B cell (primary cell): ENCODE results near the gene WFDC1. TPM values are rescaled to one million over a fixed set of nuclear protein-coding genes. Genes with fewer than 3 reads are reported as not detected.
A peak's percentile ranks its signal among the peaks of the same experiment; 100 is the strongest.

ENCODE experiments used
- ATAC-seq: fragments of 200-7000 bp; cut with Tn5 transposase; one replicate; pipeline ENCODE4 v1.10.0; 2021; ENCODE audit warnings: low read depth, mild to moderate bottlenecking, moderate number of reproducible peaks, moderate library complexity
- CTCF ChIA-PET: fragments of 350-600 bp; sonication (Branson Sonifier 250); formaldehyde crosslinking; loops from one replicate; lab custom pipeline; 2021; ENCODE audit warnings: antibody characterized with exemption, inconsistent platforms; lab: Charles Lee
- POLR2A ChIA-PET: fragments of 350-600 bp; sonication (Branson Sonifier 250); formaldehyde crosslinking; loops from one replicate; lab custom pipeline; 2021; ENCODE audit warnings: antibody characterized with exemption; lab: Charles Lee
- DNase-seq: peaks from one replicate; pipeline ENCODE4 v3.0.0; 2013
- H2AFZ ChIP-seq: 2 replicates; pipeline ENCODE4 v1.6.1; 2012; ENCODE audit warnings: mild to moderate bottlenecking, low read depth, low read length; ENCODE audit not compliant: insufficient read depth, poor library complexity, severe bottlenecking
- H3K27ac ChIP-seq, 2 donors: 1 replicate in 1 of 2; 2 replicates in 1 of 2; pipeline ENCODE4 v1.5.1; 2012 to 2013; ENCODE audit warnings: low read length in 2 of 2, mild to moderate bottlenecking in 2 of 2, moderate library complexity in 1 of 2
- H3K27me3 ChIP-seq, 4 experiments: fragments of 200-600 bp in 1 of 4; sonication (generic) in 1 of 4; replicated peaks in 1 of 4; 1 replicate in 2 of 4; 2 replicates in 2 of 4; pipeline versions ENCODE4 v1.6.1 to v1.7.0; 2013 to 2016; ENCODE audit warnings: low read length in 3 of 4, mild to moderate bottlenecking in 2 of 4, mixed read lengths in 1 of 4, moderate library complexity in 1 of 4; ENCODE audit not compliant: insufficient read depth in 4 of 4, control insufficient read depth in 3 of 4; ENCODE audit errors: control extremely low read depth in 1 of 4
- H3K36me3 ChIP-seq, 2 experiments: replicated peaks in 1 of 2; 1 replicate in 1 of 2; 2 replicates in 1 of 2; pipeline versions ENCODE4 v1.6.1 to v1.7.1; 2013; ENCODE audit warnings: low read length in 1 of 2; ENCODE audit not compliant: insufficient read depth in 2 of 2, control insufficient read depth in 1 of 2; ENCODE audit errors: control extremely low read depth in 1 of 2, extremely low read depth in 1 of 2
- H3K4me1 ChIP-seq, 2 donors: fragments of 200-600 bp in 1 of 2; sonication (generic) in 1 of 2; 1 replicate in 1 of 2; 2 replicates in 1 of 2; pipeline versions ENCODE4 v1.5.1 to v1.6.1; 2013 to 2017; ENCODE audit warnings: low read length in 2 of 2; ENCODE audit not compliant: control insufficient read depth in 2 of 2, insufficient read depth in 2 of 2
- H3K4me2 ChIP-seq: replicated peaks from 2 replicates; pipeline ENCODE3; 2012; ENCODE audit warnings: mild to moderate bottlenecking, low read depth, low read length; ENCODE audit not compliant: poor library complexity, severe bottlenecking
- H3K4me3 ChIP-seq, 5 experiments: fragments of 200-600 bp in 1 of 5; sonication (generic) in 1 of 5; 1 replicate in 3 of 5; 2 replicates in 2 of 5; pipeline versions ENCODE4 v1.5.1 to v1.7.0; 2011 to 2016; ENCODE audit warnings: low read length in 4 of 5, mild to moderate bottlenecking in 4 of 5, low read depth in 2 of 5, control low read depth in 1 of 5, moderate library complexity in 1 of 5; ENCODE audit not compliant: insufficient read depth in 1 of 5; ENCODE audit errors: control extremely low read depth in 1 of 5, extremely low read depth in 1 of 5
- H3K79me2 ChIP-seq: fragments of 200-600 bp; sonication (generic); one replicate; pipeline ENCODE4 v1.6.0; 2016; ENCODE audit warnings: low read length; ENCODE audit not compliant: control insufficient read depth, insufficient read depth
- H3K9ac ChIP-seq: fragments of 200-600 bp; sonication (generic); 2 replicates; pipeline ENCODE4 v1.6.1; 2017; ENCODE audit warnings: mild to moderate bottlenecking, low read length, moderate library complexity
- H3K9me3 ChIP-seq, 3 donors: one replicate each; pipeline versions ENCODE4 v1.6.1 to v1.7.1; 2013; ENCODE audit warnings: low read length in 2 of 3; ENCODE audit not compliant: control insufficient read depth in 2 of 3, insufficient read depth in 1 of 3; ENCODE audit errors: control extremely low read depth in 1 of 3
- H4K20me1 ChIP-seq: 2 replicates; pipeline ENCODE4 v1.6.0; 2012; ENCODE audit warnings: mild to moderate bottlenecking, low read length; ENCODE audit not compliant: insufficient read depth, control insufficient read depth, poor library complexity, severe bottlenecking
- H3K27ac Mint-ChIP-seq: one replicate; pipeline ENCODE4 v1.8.0; 2021; ENCODE audit warnings: mixed read lengths
- H3K27me3 Mint-ChIP-seq: one replicate; pipeline ENCODE4 v1.8.0; 2021; ENCODE audit warnings: mixed read lengths
- H3K4me1 Mint-ChIP-seq: one replicate; pipeline ENCODE4 v1.8.0; 2021; ENCODE audit warnings: mixed read lengths
- H3K4me3 Mint-ChIP-seq: one replicate; pipeline ENCODE4 v1.8.0; 2021; ENCODE audit warnings: mixed read lengths
- H3K9me3 Mint-ChIP-seq: one replicate; pipeline ENCODE4 v1.8.0; 2022; ENCODE audit warnings: mixed read lengths; ENCODE audit not compliant: insufficient read depth
- EZH2 ChIP-seq: IDR thresholded peaks from 2 replicates; pipeline ENCODE4 v1.6.1; 2012; ENCODE audit warnings: borderline replicate concordance, low read depth, mild to moderate bottlenecking, moderate library complexity, low read length; ENCODE audit not compliant: insufficient read depth, poor library complexity, severe bottlenecking
- WGBS: methylation state at CpG from one replicate; pipeline ENCODE4 v1.1.5; 2013; ENCODE audit warnings: missing lambda C conversion rate; ENCODE audit not compliant: insufficient coverage; 5-methylcytosine and 5-hydroxymethylcytosine counted together
- intact Hi-C: fragments of 100-400 bp; cut with micrococcal nuclease; formaldehyde crosslinking; loops from one replicate; pipeline ENCODE4 v1.10.0; 2022
- polyA plus RNA-seq: library from polyadenylated mRNA; depleted of rRNA; stranded (reverse); fragments of >200 nt; gene quantifications from 2 replicates; pipeline ENCODE4 v1.2.3, GENCODE V29; 2012
- total RNA-seq, 2 donors: library from RNA; stranded (reverse); fragments of 120-200 nt in 1 of 2; gene quantifications; 1 replicate in 1 of 2; 2 replicates in 1 of 2; pipeline versions ENCODE4 v1.2.3 to v1.2.4, GENCODE V29; 2013 to 2022
- TF ChIP-seq, protein P1 (sequence below): fragments of 200-600 bp; IDR thresholded peaks from one replicate; pipeline ENCODE4 v1.8.0; 2022; ENCODE audit warnings: antibody characterized with exemption, mild to moderate bottlenecking

WFDC1 gene
- total and polyA plus RNA-seq, 2 donors (not counting 1 experiment from before 2014, with no cell fraction given) = not detected

DNA sequence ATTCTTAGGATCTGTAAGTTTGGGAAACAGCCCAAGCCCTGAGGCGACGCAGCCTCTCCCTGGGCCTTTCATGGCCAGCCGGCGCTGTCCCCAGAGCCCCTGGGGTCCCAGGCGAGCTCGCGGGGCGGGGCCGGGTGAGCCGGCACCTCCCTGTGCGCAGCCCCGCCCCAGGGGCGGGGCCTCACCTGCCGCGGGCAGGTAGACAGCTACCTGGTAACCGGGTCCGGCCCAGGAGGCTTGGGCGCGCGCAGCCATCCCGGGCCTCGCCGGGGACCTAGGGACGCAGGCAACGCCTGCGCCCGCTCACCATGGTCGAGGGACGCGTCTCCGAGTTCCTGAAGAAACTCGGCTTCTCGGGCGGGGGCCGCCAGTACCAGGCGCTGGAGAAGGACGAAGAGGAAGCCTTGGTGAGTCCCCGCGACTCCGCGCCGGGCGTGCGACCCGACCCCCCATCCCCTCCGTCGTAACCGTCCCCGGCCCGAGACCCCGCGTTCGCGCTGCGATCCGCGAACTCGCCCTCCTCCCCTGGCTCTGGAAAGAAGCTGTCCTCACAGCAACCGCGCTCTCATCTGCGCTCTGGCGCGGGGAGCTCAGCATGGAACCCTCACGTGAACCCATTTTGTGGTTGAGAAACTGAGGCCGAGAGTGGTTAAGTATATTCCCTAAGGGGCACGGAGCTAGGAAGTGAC, 73.8 kb downstream of the WFDC1 start, which contains the start of gene ATP2C2:
ATP2C2 (plus strand) TSS at position 231 of the 689 bp plus-strand sequence; CDS start at position 309, 78 bp downstream.
- Histone ChIP-seq H3K36me3 (no peaks in the 10 kb centered on the region), H3K79me2 (no peaks in the 10 kb centered on the region), H3K27me3 (peaks cover 0 to 36% (median 2%) of the 10 kb centered on the region in 4 experiments), H3K9me3 (no peaks in the 10 kb centered on the region), H2AFZ (peak within 1 kb of the TSS; percentile 27), H4K20me1 (no peaks in the 10 kb centered on the region), H3K4me2 (peak within 1 kb of the TSS; percentile 30), H3K4me3 (no peak within 1 kb of the TSS), H3K27ac (no peak within 1 kb of the TSS), H3K4me1 (no peaks in the 10 kb centered on the region), H3K9ac (no peak within 1 kb of the TSS)
- 8% methylated on average over 66 of the region's 66 CpGs for WGBS
- peaks cover 48% of the 10 kb centered on the region for H3K27me3 Mint-ChIP-seq
- ATAC-seq (no peak), DNase-seq (no peak)
- no peaks in the 10 kb centered on the region for H3K9me3 Mint-ChIP-seq
- H3K4me1 Mint-ChIP-seq = peaks cover 5% of the 10 kb centered on the region
- TF ChIP-seq EZH2 = no peak
- TF ChIP-seq, protein P1, sequence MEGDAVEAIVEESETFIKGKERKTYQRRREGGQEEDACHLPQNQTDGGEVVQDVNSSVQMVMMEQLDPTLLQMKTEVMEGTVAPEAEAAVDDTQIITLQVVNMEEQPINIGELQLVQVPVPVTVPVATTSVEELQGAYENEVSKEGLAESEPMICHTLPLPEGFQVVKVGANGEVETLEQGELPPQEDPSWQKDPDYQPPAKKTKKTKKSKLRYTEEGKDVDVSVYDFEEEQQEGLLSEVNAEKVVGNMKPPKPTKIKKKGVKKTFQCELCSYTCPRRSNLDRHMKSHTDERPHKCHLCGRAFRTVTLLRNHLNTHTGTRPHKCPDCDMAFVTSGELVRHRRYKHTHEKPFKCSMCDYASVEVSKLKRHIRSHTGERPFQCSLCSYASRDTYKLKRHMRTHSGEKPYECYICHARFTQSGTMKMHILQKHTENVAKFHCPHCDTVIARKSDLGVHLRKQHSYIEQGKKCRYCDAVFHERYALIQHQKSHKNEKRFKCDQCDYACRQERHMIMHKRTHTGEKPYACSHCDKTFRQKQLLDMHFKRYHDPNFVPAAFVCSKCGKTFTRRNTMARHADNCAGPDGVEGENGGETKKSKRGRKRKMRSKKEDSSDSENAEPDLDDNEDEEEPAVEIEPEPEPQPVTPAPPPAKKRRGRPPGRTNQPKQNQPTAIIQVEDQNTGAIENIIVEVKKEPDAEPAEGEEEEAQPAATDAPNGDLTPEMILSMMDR = no peak
- H3K27ac Mint-ChIP-seq = no peak within 1 kb of the TSS
- POLR2A ChIA-PET = no interaction called here
- H3K4me3 Mint-ChIP-seq = no peak within 1 kb of the TSS
- CTCF ChIA-PET = no interaction called here
- intact Hi-C loops = no loop called here

DNA sequence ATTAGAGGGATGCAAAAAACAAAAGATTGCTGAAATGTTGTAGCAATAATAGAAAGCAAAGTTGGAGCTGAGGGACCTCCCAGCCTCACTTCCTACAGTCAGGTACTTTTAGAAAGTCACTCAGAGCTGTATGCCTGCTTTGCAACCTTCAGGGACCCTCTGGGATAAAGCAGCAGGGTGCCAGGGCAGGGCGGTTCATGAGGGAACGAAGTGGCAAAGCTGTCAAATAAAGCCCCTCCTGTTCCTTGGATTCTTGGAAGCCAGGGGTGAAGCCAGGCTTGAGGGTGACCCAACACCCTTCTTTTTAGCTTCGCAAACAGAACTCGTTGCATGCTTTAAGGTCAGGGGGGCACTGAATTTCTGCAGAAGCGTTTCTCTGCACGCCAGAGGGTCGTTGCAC, 74.4 kb downstream of the WFDC1 start:
- no peaks in the 10 kb centered on the region for H3K4me1 ChIP-seq
- H3K4me2 ChIP-seq = no peak overlapping the region
- intact Hi-C loops = no loop called here
- H3K9me3 Mint-ChIP-seq = no peaks in the 10 kb centered on the region
- no peak overlapping the region for H3K27ac ChIP-seq
- H3K9ac ChIP-seq = no peak overlapping the region
- WGBS = 74% methylated on average over 7 of the region's 7 CpGs
- H3K27me3 ChIP-seq = peaks cover 0 to 39% (median 2%) of the 10 kb centered on the region in 4 experiments
- ChIA-PET POLR2A (no interaction called here), CTCF (no interaction called here)
- no peak overlapping the region for H2AFZ ChIP-seq
- H4K20me1 ChIP-seq = no peaks in the 10 kb centered on the region
- TF ChIP-seq, protein P1 = no peak
- TF ChIP-seq EZH2 = no peak
- no peaks in the 10 kb centered on the region for H3K79me2 ChIP-seq
- peaks cover 49% of the 10 kb centered on the region for H3K27me3 Mint-ChIP-seq
- no peak for ATAC-seq
- no peak overlapping the region for H3K27ac Mint-ChIP-seq
- H3K4me3 Mint-ChIP-seq = no peak overlapping the region
- no peaks in the 10 kb centered on the region for H3K36me3 ChIP-seq
- no peak for DNase-seq
- H3K4me1 Mint-ChIP-seq = peaks cover 5% of the 10 kb centered on the region
- H3K4me3 ChIP-seq = no peak overlapping the region
- H3K9me3 ChIP-seq = no peaks in the 10 kb centered on the region
